Kidney tubule cell (primary cell): ENCODE data around the gene RAC3.

Experiments used
- DNase-seq: peaks from one replicate; pipeline ENCODE4 v3.0.0-alpha.2; 2018; ENCODE audit warnings: low spot score

The RAC3 gene

GRCh38 chr17:81999587-81999975 is 31.9 kb upstream of the RAC3 start:
- no peak for DNase-seq

- no peak for DNase-seq
Measured at GRCh38 chr17:81999976-82000802, 31.3 kb upstream of the RAC3 start.

GRCh38 chr17:82000803-82001570 is 30.5 kb upstream of the RAC3 start:
- DNase-seq: no peak

GRCh38 chr17:82001571-82002056 is 29.9 kb upstream of the RAC3 start:
- DNase-seq: no peak

GRCh38 chr17:82003411-82004381 is 27.8 kb upstream of the RAC3 start:
- DNase-seq: peak; percentile 97

- no peak for DNase-seq
Measured at GRCh38 chr17:82004517-82005455, 26.7 kb upstream of the RAC3 start.

GRCh38 chr17:82005701-82006348 is 25.7 kb upstream of the RAC3 start:
- DNase-seq: no peak

GRCh38 chr17:82006468-82007227 is 24.8 kb upstream of the RAC3 start:
- no peak for DNase-seq

GRCh38 chr17:82007228-82007494 is 24.3 kb upstream of the RAC3 start:
- no peak for DNase-seq

GRCh38 chr17:82007495-82008257 is 23.8 kb upstream of the RAC3 start:
- DNase-seq: no peak

GRCh38 chr17:82008258-82008940 is 23.1 kb upstream of the RAC3 start:
- no peak for DNase-seq

GRCh38 chr17:82008941-82009405 is 22.5 kb upstream of the RAC3 start:
- DNase-seq: no peak

GRCh38 chr17:82009413-82009812 is 22.1 kb upstream of the RAC3 start:
- no peak for DNase-seq

GRCh38 chr17:82010575-82011525 is 20.6 kb upstream of the RAC3 start:
- no peak for DNase-seq

GRCh38 chr17:82011617-82012187 is 19.8 kb upstream of the RAC3 start:
- DNase-seq: no peak

- no peak for DNase-seq
Measured at GRCh38 chr17:82012261-82012639, 19.2 kb upstream of the RAC3 start.
